Rectal smooth muscle tissue (tissue), 1 donor: Measurements from ENCODE around the gene TUBB2B.
"Not testable (repeated sequence)": the region's sequence is repeated elsewhere in the genome, so short reads cannot be mapped to it uniquely, and the experiment has no call there.

Experiments used
- H3K27ac ChIP-seq: one replicate; pipeline ENCODE4 v1.7.0; 2013; ENCODE audit warnings: low read depth, low read length, inconsistent platforms
- H3K27me3 ChIP-seq: one replicate; pipeline ENCODE4 v1.7.0; 2013; ENCODE audit warnings: low read length; ENCODE audit not compliant: control insufficient read depth, insufficient read depth
- H3K36me3 ChIP-seq: one replicate; pipeline ENCODE4 v1.7.0; 2013; ENCODE audit warnings: low read length; ENCODE audit not compliant: control insufficient read depth, insufficient read depth
- H3K4me1 ChIP-seq: one replicate; pipeline ENCODE4 v1.7.0; 2013; ENCODE audit warnings: low read length; ENCODE audit not compliant: control insufficient read depth, insufficient read depth
- H3K4me3 ChIP-seq: one replicate; pipeline ENCODE4 v1.7.0; 2013; ENCODE audit warnings: low read length
- H3K9ac ChIP-seq: one replicate; pipeline ENCODE4 v1.7.0; 2013; ENCODE audit warnings: low read length

TUBB2B gene

DNA sequence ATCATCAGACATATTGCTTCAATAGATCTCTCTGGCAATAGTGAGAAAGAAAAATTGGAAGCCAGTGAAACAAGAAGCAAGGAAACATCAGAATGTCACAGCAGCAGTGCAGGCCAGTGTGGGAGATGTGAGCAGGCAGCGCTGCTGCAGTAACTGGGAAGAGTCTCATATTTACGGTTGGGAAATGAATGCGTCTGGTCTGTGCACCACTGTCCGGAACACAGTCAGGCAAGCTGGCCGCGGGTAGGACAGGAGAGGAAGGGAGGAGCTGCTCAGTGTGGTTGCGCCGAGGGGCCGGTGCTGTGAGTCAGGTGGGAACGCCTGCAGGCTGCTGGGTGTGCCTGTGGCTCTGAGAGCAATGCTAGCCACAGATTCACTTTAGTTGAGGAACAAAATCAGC is 24.9 kb upstream of the TUBB2B start:
- H3K9ac ChIP-seq = no peak overlapping the region
- H3K36me3 ChIP-seq = no peaks in the 10 kb centered on the region
- peaks cover 20% of the 10 kb centered on the region for H3K4me1 ChIP-seq
- H3K27ac ChIP-seq = no peak overlapping the region
- H3K4me3 ChIP-seq = no peak overlapping the region
- H3K27me3 ChIP-seq = no peaks in the 10 kb centered on the region

DNA sequence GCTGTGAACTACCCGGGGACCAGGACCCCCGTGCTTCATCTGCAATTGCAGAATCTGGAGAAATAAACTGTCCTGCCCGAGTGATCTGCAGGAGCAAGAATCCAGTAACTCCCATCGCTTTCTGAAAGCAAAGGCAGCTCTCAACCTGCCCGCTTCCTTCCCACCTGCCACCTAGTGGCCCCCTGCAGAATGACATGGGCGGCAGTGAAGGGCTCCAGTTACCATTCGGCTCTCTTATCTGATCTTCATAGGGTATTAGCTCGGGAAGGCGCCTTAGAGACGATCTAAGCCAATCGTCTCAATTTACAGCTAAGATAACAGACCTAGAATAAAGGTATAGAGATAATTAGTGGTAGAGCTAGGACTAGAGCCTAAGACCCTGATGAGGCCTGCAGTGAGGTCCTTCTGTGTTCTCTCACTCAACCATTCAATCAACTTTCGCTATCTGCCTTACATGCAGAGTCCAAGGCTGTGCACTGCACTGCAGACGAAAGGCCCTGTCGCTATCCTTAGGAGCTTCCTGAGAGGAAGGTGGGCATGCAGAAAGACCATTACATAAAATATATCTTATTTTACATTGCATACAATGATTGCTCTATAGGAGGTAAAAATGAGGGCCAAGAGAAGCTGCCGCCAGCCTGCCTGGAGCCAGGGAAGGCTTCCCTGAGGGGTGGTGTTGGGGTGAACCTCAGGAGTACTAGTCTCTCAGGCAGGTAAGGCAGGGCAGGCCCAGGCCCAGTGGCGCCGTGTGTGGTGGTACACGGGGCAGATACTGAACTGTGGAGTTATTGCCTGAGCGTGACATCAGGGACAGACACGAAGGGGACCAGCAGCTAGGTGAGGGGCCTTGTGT is 24.2 kb upstream of the TUBB2B start:
- H3K27ac ChIP-seq = no peak overlapping the region
- no peaks in the 10 kb centered on the region for H3K27me3 ChIP-seq
- H3K9ac ChIP-seq = no peak overlapping the region
- H3K36me3 ChIP-seq = no peaks in the 10 kb centered on the region
- no peak overlapping the region for H3K4me3 ChIP-seq
- H3K4me1 ChIP-seq = peaks cover 24% of the 10 kb centered on the region

DNA sequence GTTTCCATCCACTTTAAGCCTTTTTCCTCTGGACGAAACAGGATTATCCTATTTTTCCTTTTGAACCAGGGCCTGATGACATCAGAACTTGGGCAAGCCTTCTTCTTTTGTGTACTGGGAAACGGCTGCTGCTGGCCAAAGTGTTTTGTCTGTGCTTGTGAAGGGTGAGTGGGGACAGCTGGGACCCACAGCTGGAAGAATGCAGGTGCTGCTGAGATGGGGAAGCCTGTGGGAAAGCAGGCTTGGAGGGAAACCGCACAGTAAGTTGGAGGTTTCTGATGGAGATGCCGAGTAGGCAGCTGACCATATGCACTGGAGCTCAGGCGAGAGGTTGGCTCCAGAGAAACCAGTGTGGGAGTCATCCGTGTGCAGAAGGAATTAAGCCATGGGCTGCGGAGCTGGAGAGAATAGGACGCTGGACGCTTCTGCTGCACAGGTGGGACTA is 22.8 kb upstream of the TUBB2B start:
- Histone ChIP-seq H3K4me1 (peaks cover 24% of the 10 kb centered on the region), H3K27me3 (no peaks in the 10 kb centered on the region), H3K36me3 (no peaks in the 10 kb centered on the region), H3K4me3 (no peak overlapping the region), H3K27ac (no peak overlapping the region), H3K9ac (no peak overlapping the region)

DNA sequence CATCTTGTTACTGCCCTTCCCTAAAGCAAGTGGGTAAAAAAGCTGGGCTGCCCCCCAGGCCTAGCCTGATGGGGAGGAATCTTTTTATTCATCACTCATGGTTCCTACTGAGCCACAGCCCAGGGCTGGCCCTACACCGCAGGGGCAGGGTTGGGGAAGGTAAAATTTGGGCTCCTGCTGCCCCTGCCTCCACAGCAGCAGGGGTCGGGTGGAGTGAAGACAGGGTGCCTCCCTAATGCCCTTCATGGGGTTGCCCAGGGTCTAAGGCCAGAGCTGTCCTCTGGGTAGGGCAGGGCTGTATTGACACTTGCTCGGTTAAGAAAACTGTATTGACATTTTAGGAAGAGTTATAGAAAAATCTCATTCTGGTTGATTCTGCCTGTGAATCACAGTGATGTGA is 22.4 kb upstream of the TUBB2B start:
- Histone ChIP-seq H3K27me3 (no peaks in the 10 kb centered on the region), H3K27ac (no peak overlapping the region), H3K36me3 (no peaks in the 10 kb centered on the region), H3K4me1 (peaks cover 24% of the 10 kb centered on the region), H3K9ac (no peak overlapping the region), H3K4me3 (no peak overlapping the region)

DNA sequence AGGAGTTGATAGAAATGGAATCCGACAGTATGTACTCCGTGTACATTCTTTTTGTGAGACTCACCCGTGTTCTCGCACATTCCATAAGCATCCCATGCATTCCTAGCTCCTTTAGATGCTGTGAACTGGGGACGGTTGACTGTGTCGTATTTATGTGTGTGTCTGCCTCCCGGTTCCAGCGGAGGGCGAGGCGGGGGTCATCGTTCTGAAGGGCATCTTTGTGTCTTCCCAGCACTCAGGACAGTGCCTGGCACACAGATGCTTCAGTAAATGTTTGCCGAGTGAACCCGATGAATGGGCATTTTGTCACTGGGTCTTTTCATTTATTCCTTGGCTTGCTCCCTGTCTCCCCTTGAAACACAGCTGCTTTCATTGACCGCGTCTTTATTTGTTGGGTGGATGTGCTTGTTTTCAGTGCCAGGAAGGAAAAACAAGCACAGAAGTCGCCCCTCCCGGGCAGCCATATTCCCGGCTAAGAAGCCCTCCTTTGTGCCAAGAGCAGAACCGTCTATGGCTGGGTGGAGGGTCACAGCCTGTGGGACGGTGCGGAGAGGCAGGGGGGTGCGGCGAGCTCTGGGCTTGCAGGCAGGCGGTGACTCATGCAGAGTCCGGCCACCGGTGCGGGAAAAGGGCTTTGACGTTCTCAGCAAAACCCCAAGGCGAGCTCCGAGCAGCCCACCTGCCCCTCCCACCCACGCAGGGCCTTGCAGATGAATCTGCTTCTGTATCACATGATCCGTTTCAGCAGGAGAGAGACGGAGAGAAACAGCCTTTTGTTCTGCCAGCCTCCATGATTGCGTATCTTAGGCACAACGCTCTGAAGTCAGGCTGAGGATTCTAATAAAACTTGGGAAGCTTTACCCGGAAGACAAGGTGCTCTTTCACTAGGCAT is 20.0 kb upstream of the TUBB2B start:
- H3K9ac ChIP-seq = no peak overlapping the region
- H3K27me3 ChIP-seq = no peaks in the 10 kb centered on the region
- peaks cover 24% of the 10 kb centered on the region for H3K4me1 ChIP-seq
- H3K27ac ChIP-seq = peak overlapping the region; percentile 76
- H3K36me3 ChIP-seq = no peaks in the 10 kb centered on the region
- H3K4me3 ChIP-seq = peak overlapping the region; percentile 48

DNA sequence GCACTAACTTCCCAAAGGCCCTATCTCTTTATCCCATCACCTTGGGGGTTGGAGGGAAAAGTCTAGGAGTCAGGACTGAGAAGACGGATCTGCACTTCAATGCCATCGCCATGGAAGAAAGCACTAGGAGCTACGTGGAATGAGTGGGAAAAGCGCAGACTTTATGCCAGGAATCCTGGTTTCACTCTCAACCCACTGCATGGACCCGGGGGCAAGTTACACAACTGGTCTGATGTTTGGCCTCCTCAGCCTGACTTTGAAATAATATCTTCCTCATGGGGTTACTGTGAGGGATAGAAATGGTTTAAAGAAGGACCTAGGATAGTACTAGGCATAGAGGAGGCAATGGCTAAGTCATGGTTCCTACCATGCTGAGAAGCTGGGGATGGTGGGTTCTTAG is 17.8 kb upstream of the TUBB2B start:
- H3K27me3 ChIP-seq = no peaks in the 10 kb centered on the region

DNA sequence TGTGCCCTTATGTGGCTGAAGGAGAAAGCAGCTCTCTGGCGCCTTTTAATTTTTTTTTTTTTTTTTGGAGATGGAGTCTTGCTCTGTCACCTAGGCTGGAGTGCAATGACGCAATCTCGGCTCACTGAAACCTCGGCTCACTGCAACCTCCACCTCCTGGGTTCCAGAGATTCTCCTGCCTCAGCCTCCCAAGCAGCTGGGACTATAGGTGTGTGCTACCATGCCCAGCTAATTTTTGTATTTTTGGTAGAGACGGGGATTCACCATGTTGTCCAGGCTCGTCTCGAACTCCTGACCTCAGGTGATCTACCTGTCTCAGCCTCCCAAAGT is 17.3 kb upstream of the TUBB2B start:
- not testable (repeated sequence) for H3K9ac ChIP-seq, H3K4me3 ChIP-seq, H3K27ac ChIP-seq, H3K27me3 ChIP-seq, H3K36me3 ChIP-seq
- H3K4me1 ChIP-seq = peaks cover 18% of the 10 kb centered on the region

More for the DNA sequence above, 17.8 kb upstream of the TUBB2B start:
- no peak overlapping the region for H3K4me3 ChIP-seq
- peaks cover 18% of the 10 kb centered on the region for H3K4me1 ChIP-seq
- H3K36me3 ChIP-seq = no peaks in the 10 kb centered on the region
- H3K9ac ChIP-seq = no peak overlapping the region
- H3K27ac ChIP-seq = no peak overlapping the region

DNA sequence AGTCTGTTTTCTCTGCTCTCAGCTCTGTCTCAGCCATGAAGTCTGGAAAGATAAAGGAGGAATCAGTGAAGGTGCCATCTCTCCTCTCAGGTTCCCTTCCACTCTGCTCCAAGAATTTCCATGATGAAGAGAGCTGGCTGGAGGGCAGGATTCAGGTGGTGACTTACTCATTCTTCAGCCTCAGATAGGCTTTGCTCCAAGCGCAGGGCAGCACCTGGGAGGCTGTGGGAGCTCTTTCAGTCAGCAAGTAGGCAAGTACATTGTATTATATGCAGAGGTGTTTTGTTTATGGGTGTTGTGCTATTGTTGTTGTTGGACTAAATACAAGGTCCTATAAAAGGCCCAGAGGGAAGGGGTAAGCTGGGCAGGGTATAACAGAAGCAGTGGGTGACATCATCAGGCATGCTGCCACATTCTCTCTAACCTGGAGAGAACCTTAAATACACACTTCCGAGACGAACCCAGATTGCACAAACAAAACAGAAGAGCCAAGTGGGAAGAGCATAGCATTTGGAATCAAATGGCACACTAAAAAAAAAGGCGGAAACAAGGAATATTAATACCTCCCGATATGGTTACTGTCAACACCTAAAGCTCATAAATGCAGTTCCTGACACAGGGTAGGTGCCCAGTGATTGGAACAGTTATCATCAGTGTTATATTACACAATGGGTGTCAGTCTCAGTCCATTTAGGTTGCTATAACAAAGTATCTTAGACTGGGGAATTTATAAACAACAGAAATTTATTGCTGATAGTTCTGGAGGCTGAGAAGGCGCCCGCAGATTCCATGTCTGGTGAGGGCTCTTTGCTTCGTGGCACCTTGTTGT is 16.8 kb upstream of the TUBB2B start:
- Histone ChIP-seq H3K27ac (no peak overlapping the region), H3K9ac (no peak overlapping the region), H3K4me1 (peaks cover 14% of the 10 kb centered on the region), H3K36me3 (no peaks in the 10 kb centered on the region), H3K27me3 (no peaks in the 10 kb centered on the region), H3K4me3 (no peak overlapping the region)

DNA sequence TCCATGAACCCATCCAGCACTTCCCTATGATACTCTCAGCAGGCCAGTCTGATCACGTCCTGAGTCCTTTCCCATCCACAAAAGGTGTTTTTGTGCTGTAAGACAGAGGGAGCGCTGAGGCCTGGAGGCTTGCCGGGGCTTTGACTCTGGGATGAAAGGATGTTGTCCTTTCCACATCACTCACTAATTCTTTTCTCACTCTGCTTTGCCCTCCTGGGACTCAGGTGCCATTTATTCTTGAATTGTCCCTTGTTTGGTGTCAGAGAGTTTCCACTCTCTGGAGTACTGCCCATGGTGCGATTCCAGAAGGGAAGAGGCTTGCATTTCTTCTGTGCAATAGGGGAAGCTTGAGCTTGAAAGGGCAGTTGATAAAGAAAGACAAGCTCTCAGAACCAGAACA is 15.3 kb upstream of the TUBB2B start:
- Histone ChIP-seq H3K4me3 (no peak overlapping the region), H3K27me3 (no peaks in the 10 kb centered on the region), H3K9ac (no peak overlapping the region), H3K36me3 (no peaks in the 10 kb centered on the region), H3K27ac (no peak overlapping the region), H3K4me1 (peaks cover 6% of the 10 kb centered on the region)

DNA sequence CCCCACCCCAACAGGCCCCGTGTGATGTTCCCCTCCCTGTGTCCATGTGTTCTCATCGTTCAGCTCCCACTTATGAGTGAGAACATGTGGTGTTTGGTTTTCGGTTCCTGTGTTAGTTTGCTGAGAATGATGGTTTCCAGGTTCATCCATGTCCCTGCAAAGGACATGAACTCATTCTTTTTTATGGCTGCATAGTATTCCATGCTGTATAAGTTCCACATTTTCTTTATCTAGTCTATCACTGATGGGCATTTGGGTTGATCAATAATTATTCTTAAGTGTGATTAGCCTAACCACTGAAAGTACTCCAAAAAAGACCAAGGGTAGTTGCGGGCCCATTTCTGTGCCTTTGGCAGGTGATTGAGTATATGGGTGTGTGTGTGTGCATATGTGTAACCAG is 14.3 kb upstream of the TUBB2B start:
- H3K9ac ChIP-seq, H3K4me3 ChIP-seq, H3K36me3 ChIP-seq, H3K27ac ChIP-seq, H3K4me1 ChIP-seq, H3K27me3 ChIP-seq: not testable (repeated sequence)

DNA sequence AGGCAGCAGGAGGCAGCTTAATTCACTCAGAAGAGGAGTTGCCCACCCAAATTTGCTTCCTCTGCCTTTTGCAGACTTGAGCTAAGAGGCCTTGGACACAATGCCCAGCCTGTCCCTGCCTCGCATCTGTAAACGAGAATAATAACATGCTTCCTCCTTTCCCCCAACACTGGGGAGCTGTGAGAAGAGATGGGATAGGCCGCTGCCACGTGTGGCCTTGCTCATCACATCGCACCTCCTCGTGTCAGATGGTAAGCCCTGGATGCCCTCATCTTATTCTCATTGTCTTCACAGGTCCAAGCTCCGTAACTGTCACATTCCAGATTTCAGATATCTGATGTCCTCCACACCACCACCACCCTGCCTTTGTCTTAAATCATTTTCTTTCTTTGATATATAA is 13.1 kb upstream of the TUBB2B start:
- Histone ChIP-seq H3K27ac (no peak overlapping the region), H3K36me3 (no peaks in the 10 kb centered on the region), H3K4me1 (no peaks in the 10 kb centered on the region), H3K9ac (no peak overlapping the region), H3K27me3 (no peaks in the 10 kb centered on the region), H3K4me3 (no peak overlapping the region)
